ENCODE data around the gene SRC.

The SRC gene

DNA sequence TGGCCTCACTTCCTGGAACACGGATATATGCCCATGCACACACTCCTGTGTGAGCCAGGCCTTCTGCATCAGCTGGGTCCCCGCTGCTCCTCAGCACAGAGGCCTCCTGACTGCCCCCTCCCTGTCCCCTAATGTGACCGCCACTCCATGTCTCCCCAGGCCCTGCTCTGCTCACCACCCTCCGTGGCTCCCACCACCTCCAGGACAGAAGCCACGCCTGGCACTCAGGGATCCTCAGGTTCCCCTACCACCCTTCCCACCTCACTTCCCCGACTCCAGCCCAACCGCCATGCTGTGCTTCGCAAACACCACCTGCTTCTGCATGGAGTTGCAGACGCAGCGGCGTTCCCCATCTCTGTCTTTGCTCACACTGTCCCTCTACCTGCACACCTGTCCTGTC lies 4.3 kb upstream of the SRC start:
- TF ChIP-seq, protein P1, sequence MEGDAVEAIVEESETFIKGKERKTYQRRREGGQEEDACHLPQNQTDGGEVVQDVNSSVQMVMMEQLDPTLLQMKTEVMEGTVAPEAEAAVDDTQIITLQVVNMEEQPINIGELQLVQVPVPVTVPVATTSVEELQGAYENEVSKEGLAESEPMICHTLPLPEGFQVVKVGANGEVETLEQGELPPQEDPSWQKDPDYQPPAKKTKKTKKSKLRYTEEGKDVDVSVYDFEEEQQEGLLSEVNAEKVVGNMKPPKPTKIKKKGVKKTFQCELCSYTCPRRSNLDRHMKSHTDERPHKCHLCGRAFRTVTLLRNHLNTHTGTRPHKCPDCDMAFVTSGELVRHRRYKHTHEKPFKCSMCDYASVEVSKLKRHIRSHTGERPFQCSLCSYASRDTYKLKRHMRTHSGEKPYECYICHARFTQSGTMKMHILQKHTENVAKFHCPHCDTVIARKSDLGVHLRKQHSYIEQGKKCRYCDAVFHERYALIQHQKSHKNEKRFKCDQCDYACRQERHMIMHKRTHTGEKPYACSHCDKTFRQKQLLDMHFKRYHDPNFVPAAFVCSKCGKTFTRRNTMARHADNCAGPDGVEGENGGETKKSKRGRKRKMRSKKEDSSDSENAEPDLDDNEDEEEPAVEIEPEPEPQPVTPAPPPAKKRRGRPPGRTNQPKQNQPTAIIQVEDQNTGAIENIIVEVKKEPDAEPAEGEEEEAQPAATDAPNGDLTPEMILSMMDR (IDR thresholded peaks at IDR 0.05): no peak

DNA sequence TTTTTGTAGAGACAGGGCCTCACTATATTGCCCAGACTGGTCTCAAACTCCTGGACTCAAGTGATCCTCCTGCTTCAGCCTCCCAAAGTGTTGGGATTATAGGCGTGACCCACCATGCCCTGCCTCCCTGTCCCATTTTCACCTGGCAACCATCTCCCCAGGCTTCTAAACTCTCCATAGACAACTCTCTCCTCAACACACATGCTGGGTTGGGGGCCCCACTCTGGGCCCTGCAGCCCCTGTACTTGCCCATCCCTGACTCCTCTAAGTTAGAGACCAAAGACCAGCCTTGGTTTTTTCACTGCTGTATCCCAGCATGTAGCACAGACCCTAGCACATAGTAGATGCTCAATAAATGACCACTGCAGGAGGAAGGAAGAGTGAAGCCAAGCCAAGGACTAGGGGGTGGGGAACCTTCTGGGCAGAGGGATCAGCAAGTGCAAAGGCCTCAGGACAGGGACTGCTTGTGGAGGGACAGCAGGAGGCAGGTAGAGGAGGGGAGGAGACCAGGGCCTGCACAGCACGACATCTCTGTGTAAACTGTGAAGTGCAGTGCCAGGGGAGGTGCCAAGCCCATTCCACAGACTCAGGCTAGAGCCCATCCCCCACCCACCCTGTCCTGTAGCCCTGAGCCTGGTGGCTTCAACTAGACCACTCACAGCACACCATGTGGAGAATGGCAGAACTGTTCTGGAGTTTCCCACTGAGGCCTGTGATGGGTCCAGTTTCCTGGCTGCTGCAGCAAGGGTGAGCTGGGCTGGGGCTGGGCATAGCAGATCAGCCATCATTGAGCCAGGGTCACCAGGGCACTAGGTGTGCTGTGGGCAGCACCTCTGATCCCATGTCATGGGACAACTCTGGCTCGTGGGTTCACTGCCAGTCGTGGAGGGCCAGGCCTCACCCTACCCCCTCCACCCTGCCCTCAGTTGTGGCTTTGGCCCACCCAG lies 3.4 kb upstream of the SRC start:
- TF ChIP-seq, protein P1 (IDR thresholded peaks at IDR 0.05): no peak

DNA sequence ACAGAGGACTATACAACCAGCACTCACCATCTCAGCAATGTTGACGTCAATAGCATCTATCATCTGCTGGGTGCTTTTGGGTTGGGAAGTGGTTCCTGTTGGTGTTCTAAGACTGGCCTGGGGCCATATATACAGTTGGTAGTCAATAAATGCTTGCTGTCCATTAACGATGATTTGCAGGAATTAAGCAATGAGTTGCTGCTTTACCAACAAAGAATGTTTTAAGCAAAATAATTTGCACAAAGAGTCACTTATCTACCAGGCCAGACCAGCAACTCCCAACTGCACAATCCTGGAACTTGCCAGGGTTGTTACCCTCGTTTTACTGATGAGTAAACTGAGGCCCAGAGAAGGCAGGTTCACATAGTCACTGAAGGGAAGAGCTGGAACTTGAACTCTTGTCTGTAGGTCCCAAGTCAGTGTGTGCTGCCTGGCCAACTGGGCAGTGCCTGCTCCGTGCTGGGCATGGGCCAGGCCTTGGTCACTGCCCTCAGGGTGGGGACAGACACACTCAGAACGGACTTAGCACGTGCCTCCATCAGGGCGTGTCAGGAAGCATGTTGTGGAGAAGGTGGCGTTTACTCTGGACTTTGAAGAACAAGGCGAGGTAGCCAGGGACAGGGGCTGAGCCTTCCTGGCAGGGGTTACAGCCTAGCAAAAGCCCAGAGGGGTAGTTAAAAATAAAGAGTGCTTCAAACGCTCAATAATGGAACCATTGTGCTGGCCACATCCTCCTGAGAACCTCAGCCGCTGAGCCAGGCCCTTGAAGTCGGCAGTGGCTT lies 2.5 kb upstream of the SRC start:
- TF ChIP-seq, protein P1 (IDR thresholded peaks at IDR 0.05): no peak

DNA sequence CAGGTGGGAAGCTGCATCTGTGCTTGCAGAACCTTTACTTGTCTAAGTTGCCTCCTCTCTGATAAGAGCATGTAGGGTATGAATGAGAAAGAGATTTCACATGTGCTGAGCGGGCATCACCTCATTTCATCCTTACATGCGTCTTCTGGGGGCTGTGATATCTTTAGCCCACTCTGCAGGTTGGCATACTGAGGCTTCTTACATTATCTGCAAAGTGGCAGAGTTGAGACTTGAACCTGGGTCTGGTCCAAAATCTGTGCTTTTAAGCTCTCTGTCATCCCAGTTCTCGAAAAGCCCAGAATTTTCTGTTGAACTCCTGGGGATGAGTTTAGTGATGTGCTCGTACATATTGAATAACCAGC lies 2.0 kb upstream of the SRC start:
- TF ChIP-seq, protein P1 (IDR thresholded peaks at IDR 0.05): no peak

GRCh38 chr20:37344506-37345338 lies 1.2 kb upstream of the SRC start:
- TF ChIP-seq, protein P1 (IDR thresholded peaks at IDR 0.05): no peak

DNA sequence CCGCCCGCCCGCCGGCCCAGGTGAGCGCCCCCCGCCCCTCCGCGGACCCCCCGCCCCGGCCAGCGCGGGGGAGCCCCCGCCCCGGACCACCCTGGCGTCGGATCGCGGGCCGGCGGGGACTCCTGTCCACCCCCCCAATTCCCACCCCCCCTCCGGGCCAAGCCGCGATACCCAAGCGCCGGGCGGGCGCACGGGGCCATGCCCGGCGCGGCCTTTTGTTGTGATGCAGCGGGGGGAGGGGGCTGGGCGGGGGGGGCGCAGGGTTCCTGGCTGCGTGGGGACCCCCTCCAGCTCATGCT lies 245 bp downstream of the SRC start:
- TF ChIP-seq, protein P1 (IDR thresholded peaks at IDR 0.05): no peak

Data from LNCAP (cell line).